ENCODE data around the gene PRDX5. TPM values are rescaled to one million over a fixed set of nuclear protein-coding genes. Genes with fewer than 3 reads are reported as not detected.

Gene PRDX5
- total and polyA plus RNA-seq, 10 of the 15 experiments (the other 5 are each of a cell fraction or from before 2014, with no cell fraction given) = 95.7 to 406 (median 240) TPM

DNA sequence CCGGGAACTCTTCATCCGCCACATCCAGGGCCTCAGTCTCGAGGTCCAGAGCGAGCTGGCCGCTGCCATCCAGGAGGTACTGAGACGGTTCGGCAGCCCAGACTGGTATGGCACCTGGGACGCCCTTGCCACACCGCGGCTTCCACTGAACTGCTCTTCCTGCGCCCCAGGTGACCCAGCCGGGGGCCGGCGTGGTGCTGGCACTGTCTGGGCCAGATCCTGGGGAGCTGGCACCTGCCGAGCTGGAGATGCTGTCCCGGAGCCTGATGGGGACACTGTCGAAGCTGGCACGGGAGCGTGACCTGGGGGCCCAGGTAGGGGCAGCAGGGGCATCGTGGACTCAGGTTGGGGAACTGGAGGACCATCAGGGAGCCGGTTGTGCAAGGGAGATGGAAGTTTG is 23.5 kb downstream of the PRDX5 start:
- 91% methylated on average over 21 of the region's 21 CpGs for WGBS (ENCODE audit: insufficient coverage, insufficient replicate concordance, low lambda C conversion rate, missing lambda C conversion rate)
- Histone ChIP-seq H3K79me2 (ENCODE audit: control insufficient read depth, insufficient read depth, low read length) (peaks cover 24% of the 10 kb centered on the region), H4K20me1 (ENCODE audit: control insufficient read depth, insufficient read depth) (no peaks in the 10 kb centered on the region; the same call in 1 of the 2 replicates), H3K27me3 (replicated peaks in 1 of 2; ENCODE audit: control insufficient read depth in 2 of 2, insufficient read depth in 2 of 2, low read length in 1 of 2) (no peaks in the 10 kb centered on the region), H3K9me3 (replicated peaks; ENCODE audit: control insufficient read depth, insufficient read depth, low read length) (no peaks in the 10 kb centered on the region), H3K9ac (ENCODE audit: control insufficient read depth, insufficient read depth, low read length) (no peak overlapping the region), H3K4me2 (ENCODE audit: control insufficient read depth, insufficient read depth) (peak overlapping the region; percentile 100), H3K4me1 (ENCODE audit: control insufficient read depth, insufficient read depth, low read length) (peaks cover 24% of the 10 kb centered on the region), H2AFZ (ENCODE audit: control insufficient read depth, low read depth, low read length) (no peak overlapping the region), H3K36me3 (ENCODE audit: control insufficient read depth in 2 of 2, insufficient read depth in 2 of 2, low read length in 1 of 2) (peaks cover 8 to 13% of the 10 kb centered on the region in 2 experiments; a peak in 3 of 4 replicates), H3K27ac (ENCODE audit: control insufficient read depth, insufficient read depth) (no peak overlapping the region), H3K4me3 (no peak overlapping the region)
- CTCF ChIA-PET = interaction anchor here (0.9 to 14.7 kb wide), 8 partner anchors 9 to 91 kb away, joined by 3 to 228 read pairs (median 8); partner anchors contain the start of genes ESRRA, PRDX5 and TRMT112
- RAD21 ChIA-PET (ENCODE audit: unreplicated experiment) = interaction anchor here (1.0 to 3.9 kb wide), 3 partner anchors 10 to 24 kb away, joined by 4 to 53 read pairs (median 41); partner anchors contain the start of genes PRDX5 and TRMT112
- POLR2A ChIA-PET = interaction anchor here (0.6 to 4.6 kb wide), 6 partner anchors 10 to 437 kb away, joined by 3 to 37 read pairs (median 6); partner anchors contain the start of genes PRDX5, SF1 and TRMT112
- SMC1A ChIA-PET (ENCODE audit: uncharacterized antibody, unreplicated experiment) = interaction anchor here (0.9 to 3.9 kb wide), 4 partner anchors 8 to 396 kb away, joined by 3 to 28 read pairs (median 4); partner anchors contain the start of genes PRDX5 and TRMT112
- in situ Hi-C loops (cut with MboI) (no loop called here), intact Hi-C loops (cut with micrococcal nuclease; ENCODE audit: unreplicated experiment) (no loop called here)
- DNase-seq (ENCODE audit: low read depth, low spot score) (no peak), FAIRE-seq (no peak), ATAC-seq (no peak)
- no TSS peak for BruUV-seq (replicated peaks)
- no peak for TF ChIP-seq CHD2 (IDR thresholded peaks at IDR 0.05; ENCODE audit: borderline replicate concordance, low read depth, low read length)
- TF ChIP-seq, protein P1, sequence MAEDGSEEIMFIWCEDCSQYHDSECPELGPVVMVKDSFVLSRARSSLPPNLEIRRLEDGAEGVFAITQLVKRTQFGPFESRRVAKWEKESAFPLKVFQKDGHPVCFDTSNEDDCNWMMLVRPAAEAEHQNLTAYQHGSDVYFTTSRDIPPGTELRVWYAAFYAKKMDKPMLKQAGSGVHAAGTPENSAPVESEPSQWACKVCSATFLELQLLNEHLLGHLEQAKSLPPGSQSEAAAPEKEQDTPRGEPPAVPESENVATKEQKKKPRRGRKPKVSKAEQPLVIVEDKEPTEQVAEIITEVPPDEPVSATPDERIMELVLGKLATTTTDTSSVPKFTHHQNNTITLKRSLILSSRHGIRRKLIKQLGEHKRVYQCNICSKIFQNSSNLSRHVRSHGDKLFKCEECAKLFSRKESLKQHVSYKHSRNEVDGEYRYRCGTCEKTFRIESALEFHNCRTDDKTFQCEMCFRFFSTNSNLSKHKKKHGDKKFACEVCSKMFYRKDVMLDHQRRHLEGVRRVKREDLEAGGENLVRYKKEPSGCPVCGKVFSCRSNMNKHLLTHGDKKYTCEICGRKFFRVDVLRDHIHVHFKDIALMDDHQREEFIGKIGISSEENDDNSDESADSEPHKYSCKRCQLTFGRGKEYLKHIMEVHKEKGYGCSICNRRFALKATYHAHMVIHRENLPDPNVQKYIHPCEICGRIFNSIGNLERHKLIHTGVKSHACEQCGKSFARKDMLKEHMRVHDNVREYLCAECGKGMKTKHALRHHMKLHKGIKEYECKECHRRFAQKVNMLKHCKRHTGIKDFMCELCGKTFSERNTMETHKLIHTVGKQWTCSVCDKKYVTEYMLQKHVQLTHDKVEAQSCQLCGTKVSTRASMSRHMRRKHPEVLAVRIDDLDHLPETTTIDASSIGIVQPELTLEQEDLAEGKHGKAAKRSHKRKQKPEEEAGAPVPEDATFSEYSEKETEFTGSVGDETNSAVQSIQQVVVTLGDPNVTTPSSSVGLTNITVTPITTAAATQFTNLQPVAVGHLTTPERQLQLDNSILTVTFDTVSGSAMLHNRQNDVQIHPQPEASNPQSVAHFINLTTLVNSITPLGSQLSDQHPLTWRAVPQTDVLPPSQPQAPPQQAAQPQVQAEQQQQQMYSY (CRISPR knock-in tag; IDR thresholded peaks at IDR 0.05) = no peak
- no peak for TF ChIP-seq TCF3 (IDR thresholded peaks at IDR 0.05; ENCODE audit: borderline replicate concordance, insufficient read depth, low read depth, low read length)
- TF ChIP-seq TCF7 (IDR thresholded peaks at IDR 0.05; ENCODE audit: borderline replicate concordance) = no peak
- no peak for TF ChIP-seq SIX5 (IDR thresholded peaks at IDR 0.05; ENCODE audit: low read depth, low read length, severe bottlenecking)
- TF ChIP-seq TCF12 (IDR thresholded peaks at IDR 0.05; ENCODE audit: low read depth, low read length) = no peak
- TF ChIP-seq EZH2 (IDR thresholded peaks at IDR 0.05; ENCODE audit: borderline replicate concordance, control insufficient read depth, low read depth, low read length) = no peak
- TF ChIP-seq MEF2A (IDR thresholded peaks at IDR 0.05; ENCODE audit: insufficient read depth, low read depth, low read length) = no peak
- TF ChIP-seq RCOR1 (conservative IDR thresholded peaks at IDR 0.05; ENCODE audit: low read depth, low read length) = no peak
- no peak for TF ChIP-seq YY1 (IDR thresholded peaks at IDR 0.05; ENCODE audit: low read depth, low read length)
- TF ChIP-seq, protein P2, sequence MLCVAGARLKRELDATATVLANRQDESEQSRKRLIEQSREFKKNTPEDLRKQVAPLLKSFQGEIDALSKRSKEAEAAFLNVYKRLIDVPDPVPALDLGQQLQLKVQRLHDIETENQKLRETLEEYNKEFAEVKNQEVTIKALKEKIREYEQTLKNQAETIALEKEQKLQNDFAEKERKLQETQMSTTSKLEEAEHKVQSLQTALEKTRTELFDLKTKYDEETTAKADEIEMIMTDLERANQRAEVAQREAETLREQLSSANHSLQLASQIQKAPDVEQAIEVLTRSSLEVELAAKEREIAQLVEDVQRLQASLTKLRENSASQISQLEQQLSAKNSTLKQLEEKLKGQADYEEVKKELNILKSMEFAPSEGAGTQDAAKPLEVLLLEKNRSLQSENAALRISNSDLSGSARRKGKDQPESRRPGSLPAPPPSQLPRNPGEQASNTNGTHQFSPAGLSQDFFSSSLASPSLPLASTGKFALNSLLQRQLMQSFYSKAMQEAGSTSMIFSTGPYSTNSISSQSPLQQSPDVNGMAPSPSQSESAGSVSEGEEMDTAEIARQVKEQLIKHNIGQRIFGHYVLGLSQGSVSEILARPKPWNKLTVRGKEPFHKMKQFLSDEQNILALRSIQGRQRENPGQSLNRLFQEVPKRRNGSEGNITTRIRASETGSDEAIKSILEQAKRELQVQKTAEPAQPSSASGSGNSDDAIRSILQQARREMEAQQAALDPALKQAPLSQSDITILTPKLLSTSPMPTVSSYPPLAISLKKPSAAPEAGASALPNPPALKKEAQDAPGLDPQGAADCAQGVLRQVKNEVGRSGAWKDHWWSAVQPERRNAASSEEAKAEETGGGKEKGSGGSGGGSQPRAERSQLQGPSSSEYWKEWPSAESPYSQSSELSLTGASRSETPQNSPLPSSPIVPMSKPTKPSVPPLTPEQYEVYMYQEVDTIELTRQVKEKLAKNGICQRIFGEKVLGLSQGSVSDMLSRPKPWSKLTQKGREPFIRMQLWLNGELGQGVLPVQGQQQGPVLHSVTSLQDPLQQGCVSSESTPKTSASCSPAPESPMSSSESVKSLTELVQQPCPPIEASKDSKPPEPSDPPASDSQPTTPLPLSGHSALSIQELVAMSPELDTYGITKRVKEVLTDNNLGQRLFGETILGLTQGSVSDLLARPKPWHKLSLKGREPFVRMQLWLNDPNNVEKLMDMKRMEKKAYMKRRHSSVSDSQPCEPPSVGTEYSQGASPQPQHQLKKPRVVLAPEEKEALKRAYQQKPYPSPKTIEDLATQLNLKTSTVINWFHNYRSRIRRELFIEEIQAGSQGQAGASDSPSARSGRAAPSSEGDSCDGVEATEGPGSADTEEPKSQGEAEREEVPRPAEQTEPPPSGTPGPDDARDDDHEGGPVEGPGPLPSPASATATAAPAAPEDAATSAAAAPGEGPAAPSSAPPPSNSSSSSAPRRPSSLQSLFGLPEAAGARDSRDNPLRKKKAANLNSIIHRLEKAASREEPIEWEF (IDR thresholded peaks at IDR 0.05; ENCODE audit: insufficient replicate concordance, low read depth, low read length) = no peak
- TF ChIP-seq, protein P3, sequence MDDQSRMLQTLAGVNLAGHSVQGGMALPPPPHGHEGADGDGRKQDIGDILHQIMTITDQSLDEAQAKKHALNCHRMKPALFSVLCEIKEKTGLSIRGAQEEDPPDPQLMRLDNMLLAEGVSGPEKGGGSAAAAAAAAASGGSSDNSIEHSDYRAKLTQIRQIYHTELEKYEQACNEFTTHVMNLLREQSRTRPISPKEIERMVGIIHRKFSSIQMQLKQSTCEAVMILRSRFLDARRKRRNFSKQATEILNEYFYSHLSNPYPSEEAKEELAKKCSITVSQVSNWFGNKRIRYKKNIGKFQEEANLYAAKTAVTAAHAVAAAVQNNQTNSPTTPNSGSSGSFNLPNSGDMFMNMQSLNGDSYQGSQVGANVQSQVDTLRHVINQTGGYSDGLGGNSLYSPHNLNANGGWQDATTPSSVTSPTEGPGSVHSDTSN (IDR thresholded peaks at IDR 0.05; ENCODE audit: insufficient replicate concordance, low read depth, low read length) = no peak

All from GM12878 (cell line).